Measurements from ENCODE around the gene ZNF70.

GRCh38 chr22:23774114-23774921 is 23.4 kb upstream of the ZNF70 start:
- no peak for TF ChIP-seq JUND (IDR thresholded peaks at IDR 0.05)
- TF ChIP-seq POLR2A (IDR thresholded peaks at IDR 0.05; ENCODE audit: borderline replicate concordance, extremely low read depth, insufficient read depth, insufficient read length): no peak
- no peak for TF ChIP-seq CTCF (IDR thresholded peaks at IDR 0.05 in 2 of 3, conservative IDR thresholded peaks at IDR 0.05 in 1 of 3; ENCODE audit: borderline replicate concordance in 1 of 3, insufficient read depth in 1 of 3, low read depth in 2 of 3, low read length in 2 of 3)
- no peak for TF ChIP-seq ZBTB33 (IDR thresholded peaks at IDR 0.05; ENCODE audit: extremely low read depth, insufficient replicate concordance, low read length)
- TF ChIP-seq SRF (IDR thresholded peaks at IDR 0.05; ENCODE audit: low read depth): no peak
- no peak for TF ChIP-seq EZH2phosphoT487 (IDR thresholded peaks at IDR 0.05; ENCODE audit: borderline replicate concordance)
- no peak for TF ChIP-seq TCF7L2 (IDR thresholded peaks at IDR 0.05; ENCODE audit: borderline replicate concordance, extremely low read depth, insufficient read depth, insufficient read length)
- TF ChIP-seq EZH2 (IDR thresholded peaks at IDR 0.05): no peak
